ENCODE results near the gene PDZD7. TPM values are rescaled to one million over a fixed set of nuclear protein-coding genes. Genes with fewer than 3 reads are reported as not detected.

PDZD7 gene
- total and polyA plus RNA-seq, 2 of the 8 experiments (the other 6 are each of a cell fraction or from before 2014, with no cell fraction given), result 0.88 to 1.6 TPM

DNA sequence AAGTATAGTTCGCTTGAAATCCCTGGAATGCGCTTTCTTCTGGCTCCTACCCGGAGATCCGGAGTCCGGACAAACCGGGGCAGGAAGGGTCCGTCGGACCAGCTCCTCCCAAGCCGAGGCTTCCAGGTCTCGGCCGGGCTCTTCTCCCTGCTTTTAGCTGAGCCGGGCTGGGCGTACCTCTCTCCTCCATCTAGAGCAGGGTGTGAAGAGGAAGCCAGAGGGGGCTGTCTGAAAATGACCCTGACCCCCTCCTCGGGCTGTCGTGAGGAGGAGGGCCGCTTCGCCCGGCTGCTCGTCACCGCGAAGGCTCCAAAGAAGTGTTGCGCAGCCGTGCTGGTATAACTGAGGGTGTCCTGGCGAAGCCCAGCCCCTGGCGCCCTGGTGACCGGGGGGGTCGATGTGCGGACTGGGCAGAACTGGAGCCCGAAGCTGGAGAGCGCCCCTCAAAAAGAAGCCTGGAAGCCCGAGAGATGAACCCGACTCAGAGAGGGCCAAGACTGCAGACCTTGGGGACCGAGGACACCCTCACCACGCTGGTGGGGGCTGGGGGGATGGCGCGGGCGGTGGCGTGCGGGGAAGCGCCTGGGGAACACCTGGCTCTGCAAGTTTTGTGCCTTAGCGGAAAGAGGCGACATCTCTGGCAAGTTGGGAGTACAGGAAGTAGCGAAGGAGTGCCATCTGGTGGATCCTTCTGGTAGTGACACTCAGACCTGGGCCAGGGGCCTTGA, 36.6 kb upstream of the PDZD7 start:
- H3K4me1 ChIP-seq (replicated peaks in 1 of 4; ENCODE audit: control insufficient read depth in 3 of 4, insufficient read depth in 4 of 4, low read length in 3 of 4), result peaks cover 4 to 27% (median 15%) of the 10 kb centered on the region in 4 experiments
- H3K27me3 ChIP-seq (replicated peaks in 1 of 4; ENCODE audit: control insufficient read depth in 3 of 4, extremely low read depth in 1 of 4, insufficient read depth in 3 of 4, low read length in 3 of 4), result peaks cover 43 to 63% (median 56%) of the 10 kb centered on the region in 4 experiments
- H2BK5ac ChIP-seq (ENCODE audit: low read depth, low read length), result no peak overlapping the region
- no peaks in the 10 kb centered on the region for H3K79me1 ChIP-seq (ENCODE audit: low read depth, low read length)
- H2BK15ac ChIP-seq (ENCODE audit: low read length), result no peak overlapping the region
- H3K56ac ChIP-seq (replicated peaks; ENCODE audit: insufficient read length, low read depth, low read length), result no peak overlapping the region
- no peak overlapping the region for H3K4ac ChIP-seq (replicated peaks; ENCODE audit: insufficient read length, low read depth, low read length)
- 2% methylated on average over 40 of the region's 43 CpGs; no CpG with 5 or more reads in 1 of the 2 experiments for WGBS, 2 experiments (ENCODE audit: extremely low coverage in 1 of 2, insufficient coverage in 1 of 2, insufficient read length in 1 of 2, insufficient replicate concordance in 2 of 2, low coverage in 1 of 2, low lambda C conversion rate in 2 of 2, missing lambda C conversion rate in 1 of 2)
- no peak overlapping the region for H4K5ac ChIP-seq (ENCODE audit: insufficient read length, low read depth, low read length)
- no peaks in the 10 kb centered on the region for H3K9me3 ChIP-seq (ENCODE audit: insufficient read depth in 2 of 2, low read depth in 1 of 2, low read length in 1 of 2)
- POLR2A ChIA-PET (ENCODE audit: partially characterized antibody), result interaction anchor here (0.7 to 1.4 kb wide), 3 partner anchors 16 to 49 kb away, joined by 3 to 5 read pairs (median 3); no protein-coding TSS in a partner anchor
- no peaks in the 10 kb centered on the region for H3K79me2 ChIP-seq (ENCODE audit: control insufficient read depth in 1 of 2, insufficient read depth in 2 of 2, low read length in 2 of 2)
- FAIRE-seq (peak; percentile 84), DNase-seq (ENCODE audit: low read depth in 1 of 2, low spot score in 2 of 2) (peak in 1 of 2 experiments; percentile 94)
- H3K14ac ChIP-seq (ENCODE audit: insufficient read length), result no peak overlapping the region
- H3K36me3 ChIP-seq (ENCODE audit: control insufficient read depth in 2 of 4, insufficient read depth in 4 of 4, low read length in 3 of 4), result no peaks in the 10 kb centered on the region; a peak in 1 of 8 replicates
- H3K23ac ChIP-seq (ENCODE audit: insufficient read length), result no peak overlapping the region
- H3K4me2 ChIP-seq (ENCODE audit: insufficient read depth in 1 of 2, low read depth in 2 of 2, low read length in 2 of 2), result peak overlapping the region; percentile 80 to 100
- CTCF ChIA-PET (ENCODE audit: partially characterized antibody), result interaction anchor here (0.9 to 59.5 kb wide), 19 partner anchors 7 to 503 kb away, joined by 3 to 2176 read pairs (median 4); partner anchors contain the start of genes KAZALD1, PDZD7 and SFXN3
- H2AK5ac ChIP-seq (ENCODE audit: low read depth, low read length), result no peak overlapping the region
- no peak overlapping the region for H2BK20ac ChIP-seq (ENCODE audit: low read length)
- H2BK120ac ChIP-seq (replicated peaks; ENCODE audit: low read depth, low read length), result no peak overlapping the region
- H3K9ac ChIP-seq (replicated peaks in 1 of 4; ENCODE audit: extremely low read depth in 1 of 4, low read depth in 3 of 4, low read length in 3 of 4), result no peak overlapping the region
- peak overlapping the region; percentile 38; the same call in 1 of the 2 replicates for H3K18ac ChIP-seq (ENCODE audit: extremely low read depth, low read length)
- H2AFZ ChIP-seq (ENCODE audit: low read length), result no peak overlapping the region
- H4K91ac ChIP-seq (replicated peaks; ENCODE audit: insufficient read length, low read length), result no peak overlapping the region
- H3K4me3 ChIP-seq (ENCODE audit: extremely low read depth in 1 of 4, insufficient read depth in 2 of 4, low read depth in 3 of 4, low read length in 4 of 4), result peak overlapping the region; percentile 42 to 90 (median 64)
- H2BK12ac ChIP-seq (ENCODE audit: low read depth, low read length), result no peak overlapping the region
- no peak overlapping the region; the same call in 1 of the 2 replicates for H4K8ac ChIP-seq (ENCODE audit: extremely low read depth, insufficient read depth, low read length)
- no peak overlapping the region for H3K27ac ChIP-seq (ENCODE audit: low read depth, low read length)
- H3K23me2 ChIP-seq (ENCODE audit: low read depth, low read length), result peaks cover 17% of the 10 kb centered on the region; the same call in 1 of the 2 replicates
- peaks cover 0 to 16% of the 10 kb centered on the region in 2 experiments for H4K20me1 ChIP-seq (replicated peaks in 1 of 2; ENCODE audit: control insufficient read depth in 1 of 2, insufficient read depth in 2 of 2, low read length in 2 of 2)
- no peak for TF ChIP-seq CHD1 (IDR thresholded peaks at IDR 0.05; ENCODE audit: low read depth, low read length)
- peak; percentile 48 for TF ChIP-seq ASH2L (IDR thresholded peaks at IDR 0.05; ENCODE audit: low read length)
- no peak for TF ChIP-seq POU5F1 (IDR thresholded peaks at IDR 0.05; ENCODE audit: low read depth, low read length)
- peak; percentile 76 to 80 for TF ChIP-seq RAD21 (IDR thresholded peaks at IDR 0.05 in 1 of 2, conservative IDR thresholded peaks at IDR 0.05 in 1 of 2; ENCODE audit: low read depth in 2 of 2, low read length in 2 of 2)
- peak; percentile 23; the same call in 1 of the 2 replicates for TF ChIP-seq GABPA (IDR thresholded peaks at IDR 0.05; ENCODE audit: borderline replicate concordance, insufficient read depth, low read length)
- peak; percentile 65; the same call in 1 of the 2 replicates for TF ChIP-seq RBBP5 (IDR thresholded peaks at IDR 0.05; ENCODE audit: borderline replicate concordance, low read depth, low read length)
- peak; percentile 66 for TF ChIP-seq CTBP2 (IDR thresholded peaks at IDR 0.05; ENCODE audit: borderline replicate concordance, insufficient read depth, insufficient read length, low read length)
- TF ChIP-seq EP300 (IDR thresholded peaks at IDR 0.05; ENCODE audit: borderline replicate concordance in 1 of 2, low read depth in 2 of 2, low read length in 2 of 2), result no peak
- no peak for TF ChIP-seq ZNF274 (IDR thresholded peaks at IDR 0.05; ENCODE audit: borderline replicate concordance, extremely low read depth, low read length)
- TF ChIP-seq SUZ12 (IDR thresholded peaks at IDR 0.05; ENCODE audit: low read length), result peak; percentile 43
- peak; percentile 73; the same call in 1 of the 2 replicates for TF ChIP-seq TEAD4 (IDR thresholded peaks at IDR 0.05; ENCODE audit: low read depth, low read length)

Measured in H1 (cell line).